Central memory CD8-positive, alpha-beta T cell (primary cell): ENCODE results near the gene ST8SIA4.
"Not testable (repeated sequence)": the region's sequence is repeated elsewhere in the genome, so short reads cannot be mapped to it uniquely, and the experiment has no call there.

Experiments
- ATAC-seq: fragments of 150-1000 bp; cut with Tn5 transposase; replicated peaks from 2 replicates; pipeline ENCODE4 v1.10.0; 2022; ENCODE audit warnings: mild to moderate bottlenecking, moderate FRiP score, moderate number of reproducible peaks; ENCODE audit not compliant: poor library complexity, severe bottlenecking; ENCODE audit errors: extremely low read depth
- DNase-seq, 2 donors: peaks; one replicate each; pipeline ENCODE4 v3.0.0; 2021; ENCODE audit warnings: low spot score in 2 of 2
- H3K27ac Mint-ChIP-seq: one replicate; pipeline ENCODE4 v1.8.0; 2022; ENCODE audit warnings: low read depth, mild to moderate bottlenecking, moderate library complexity, mixed read lengths
- H3K27me3 Mint-ChIP-seq: one replicate; pipeline ENCODE4 v1.8.0; 2022; ENCODE audit warnings: mixed read lengths
- H3K36me3 Mint-ChIP-seq: one replicate; pipeline ENCODE4 v1.8.0; 2022; ENCODE audit warnings: mild to moderate bottlenecking, moderate library complexity, mixed read lengths; ENCODE audit not compliant: insufficient read depth
- H3K4me1 Mint-ChIP-seq: one replicate; pipeline ENCODE4 v1.8.0; 2022; ENCODE audit warnings: mixed read lengths
- H3K4me3 Mint-ChIP-seq: one replicate; pipeline ENCODE4 v1.8.0; 2022; ENCODE audit warnings: mild to moderate bottlenecking, moderate library complexity, mixed read lengths
- H3K9me3 Mint-ChIP-seq: one replicate; pipeline ENCODE4 v1.8.0; 2022; ENCODE audit warnings: mixed read lengths

ST8SIA4 gene

GRCh38 chr5:100788417-100788816 lies 114.7 kb downstream of the ST8SIA4 start:
- no peak for ATAC-seq
- Mint-ChIP-seq H3K36me3 (no peaks in the 10 kb centered on the region), H3K27ac (no peak overlapping the region), H3K27me3 (no peaks in the 10 kb centered on the region), H3K9me3 (no peaks in the 10 kb centered on the region), H3K4me1 (peaks cover 18% of the 10 kb centered on the region), H3K4me3 (no peak overlapping the region)
- no peak for DNase-seq

- Mint-ChIP-seq H3K9me3 (no peaks in the 10 kb centered on the region), H3K4me1 (peaks cover 18% of the 10 kb centered on the region), H3K27ac (no peak overlapping the region), H3K27me3 (no peaks in the 10 kb centered on the region), H3K36me3 (no peaks in the 10 kb centered on the region), H3K4me3 (no peak overlapping the region)
- DNase-seq, result no peak
- ATAC-seq, result no peak
Measured at GRCh38 chr5:100787648-100788047, 115.4 kb downstream of the ST8SIA4 start.

- DNase-seq, H3K27me3 Mint-ChIP-seq, H3K36me3 Mint-ChIP-seq, H3K9me3 Mint-ChIP-seq, H3K4me3 Mint-ChIP-seq, H3K27ac Mint-ChIP-seq, ATAC-seq: not testable (repeated sequence)
- peaks cover 24% of the 10 kb centered on the region for H3K4me1 Mint-ChIP-seq
Measured at GRCh38 chr5:100785536-100785935, 117.5 kb downstream of the ST8SIA4 start.

GRCh38 chr5:100780376-100780870 lies 122.7 kb downstream of the ST8SIA4 start:
- peaks cover 28% of the 10 kb centered on the region for H3K4me1 Mint-ChIP-seq
- DNase-seq, result no peak

GRCh38 chr5:100779669-100780375 lies 123.3 kb downstream of the ST8SIA4 start:
- Mint-ChIP-seq H3K27me3 (no peaks in the 10 kb centered on the region), H3K36me3 (peaks cover 1% of the 10 kb centered on the region), H3K4me1 (peaks cover 28% of the 10 kb centered on the region), H3K9me3 (no peaks in the 10 kb centered on the region), H3K4me3 (peak overlapping the region; percentile 74), H3K27ac (peak overlapping the region; percentile 95)
- ATAC-seq, result no peak
- DNase-seq, result no peak

More at GRCh38 chr5:100780376-100780870, 122.7 kb downstream of the ST8SIA4 start:
- H3K36me3 Mint-ChIP-seq, result peaks cover 1% of the 10 kb centered on the region
- H3K27me3 Mint-ChIP-seq, result no peaks in the 10 kb centered on the region
- peak; percentile 81 for ATAC-seq
- H3K4me3 Mint-ChIP-seq, result peak overlapping the region; percentile 74
- no peaks in the 10 kb centered on the region for H3K9me3 Mint-ChIP-seq
- peak overlapping the region; percentile 95 for H3K27ac Mint-ChIP-seq

GRCh38 chr5:100777680-100778300 lies 125.3 kb downstream of the ST8SIA4 start:
- ATAC-seq, result peak; percentile 20
- H3K27ac Mint-ChIP-seq, result no peak overlapping the region
- peaks cover 1% of the 10 kb centered on the region for H3K36me3 Mint-ChIP-seq
- DNase-seq, result no peak
- H3K4me3 Mint-ChIP-seq, result no peak overlapping the region
- H3K27me3 Mint-ChIP-seq, result no peaks in the 10 kb centered on the region
- H3K9me3 Mint-ChIP-seq, result no peaks in the 10 kb centered on the region
- peaks cover 28% of the 10 kb centered on the region for H3K4me1 Mint-ChIP-seq

GRCh38 chr5:100775533-100775855 lies 127.6 kb downstream of the ST8SIA4 start:
- Mint-ChIP-seq H3K9me3 (no peaks in the 10 kb centered on the region), H3K36me3 (no peaks in the 10 kb centered on the region), H3K27me3 (no peaks in the 10 kb centered on the region), H3K4me3 (no peak overlapping the region), H3K4me1 (peaks cover 18% of the 10 kb centered on the region), H3K27ac (no peak overlapping the region)
- ATAC-seq (no peak), DNase-seq (no peak)

- Mint-ChIP-seq H3K27me3 (no peaks in the 10 kb centered on the region), H3K4me1 (peaks cover 2% of the 10 kb centered on the region), H3K36me3 (no peaks in the 10 kb centered on the region), H3K9me3 (no peaks in the 10 kb centered on the region), H3K4me3 (no peak overlapping the region), H3K27ac (no peak overlapping the region)
- ATAC-seq (no peak), DNase-seq (no peak)
Measured at GRCh38 chr5:100772548-100772947, 130.5 kb downstream of the ST8SIA4 start.

- no peak overlapping the region for H3K4me3 Mint-ChIP-seq
- ATAC-seq (no peak), DNase-seq (no peak)
- no peak overlapping the region for H3K27ac Mint-ChIP-seq
- H3K4me1 Mint-ChIP-seq, result no peaks in the 10 kb centered on the region
- no peaks in the 10 kb centered on the region for H3K9me3 Mint-ChIP-seq
- no peaks in the 10 kb centered on the region for H3K36me3 Mint-ChIP-seq
- no peaks in the 10 kb centered on the region for H3K27me3 Mint-ChIP-seq
Measured at GRCh38 chr5:100772006-100772405, 131.1 kb downstream of the ST8SIA4 start.

- Mint-ChIP-seq H3K9me3 (no peaks in the 10 kb centered on the region), H3K27me3 (no peaks in the 10 kb centered on the region), H3K4me3 (no peak overlapping the region), H3K4me1 (no peaks in the 10 kb centered on the region), H3K27ac (no peak overlapping the region), H3K36me3 (no peaks in the 10 kb centered on the region)
- no peak for ATAC-seq
- DNase-seq, result no peak
Measured at GRCh38 chr5:100771181-100771580, 131.9 kb downstream of the ST8SIA4 start.

- no peak overlapping the region for H3K4me3 Mint-ChIP-seq
- H3K27ac Mint-ChIP-seq, result no peak overlapping the region
- H3K36me3 Mint-ChIP-seq, result no peaks in the 10 kb centered on the region
- ATAC-seq (no peak), DNase-seq (no peak)
- H3K27me3 Mint-ChIP-seq, result no peaks in the 10 kb centered on the region
- H3K4me1 Mint-ChIP-seq, result no peaks in the 10 kb centered on the region
- H3K9me3 Mint-ChIP-seq, result no peaks in the 10 kb centered on the region
Measured at GRCh38 chr5:100768221-100768620, 134.9 kb downstream of the ST8SIA4 start.

GRCh38 chr5:100762995-100763394 lies 140.1 kb downstream of the ST8SIA4 start:
- H3K4me3 Mint-ChIP-seq, result no peak overlapping the region
- no peaks in the 10 kb centered on the region for H3K4me1 Mint-ChIP-seq
- H3K27ac Mint-ChIP-seq, result no peak overlapping the region
- no peaks in the 10 kb centered on the region for H3K36me3 Mint-ChIP-seq
- ATAC-seq, result no peak
- H3K27me3 Mint-ChIP-seq, result no peaks in the 10 kb centered on the region
- no peak for DNase-seq
- H3K9me3 Mint-ChIP-seq, result no peaks in the 10 kb centered on the region

GRCh38 chr5:100762108-100762507 lies 141.0 kb downstream of the ST8SIA4 start:
- Mint-ChIP-seq H3K27me3 (no peaks in the 10 kb centered on the region), H3K27ac (no peak overlapping the region), H3K9me3 (no peaks in the 10 kb centered on the region), H3K4me1 (no peaks in the 10 kb centered on the region), H3K4me3 (no peak overlapping the region), H3K36me3 (no peaks in the 10 kb centered on the region)
- ATAC-seq (no peak), DNase-seq (no peak)
